Type B pancreatic cell (in vitro differentiated cells): ENCODE results near the gene S100A2. TPM values are rescaled to one million over a fixed set of nuclear protein-coding genes. Genes with fewer than 3 reads are reported as not detected.
A peak's percentile ranks its signal among the peaks of the same experiment; 100 is the strongest.

Experiments used
- DNase-seq: peaks from one replicate; pipeline ENCODE4 v3.0.0; 2021; ENCODE audit warnings: mixed read lengths; ENCODE audit not compliant: unreplicated experiment; ENCODE audit errors: extremely low spot score
- H3K27ac Mint-ChIP-seq: 2 replicates; pipeline ENCODE4 v1.8.0; 2021; ENCODE audit warnings: mild to moderate bottlenecking, mixed read lengths
- H3K27me3 Mint-ChIP-seq: 2 replicates; pipeline ENCODE4 v1.8.0; 2021; ENCODE audit warnings: mixed read lengths
- H3K36me3 Mint-ChIP-seq: 2 replicates; pipeline ENCODE4 v1.8.0; 2021; ENCODE audit warnings: mixed read lengths
- H3K4me1 Mint-ChIP-seq: one replicate; pipeline ENCODE4 v1.8.0; 2021; ENCODE audit warnings: mixed read lengths; ENCODE audit not compliant: unreplicated experiment
- H3K4me3 Mint-ChIP-seq: 2 replicates; pipeline ENCODE4 v1.8.0; 2021; ENCODE audit warnings: mild to moderate bottlenecking, mixed read lengths
- H3K9me3 Mint-ChIP-seq: 2 replicates; pipeline ENCODE4 v1.8.0; 2021; ENCODE audit warnings: mixed read lengths
- total RNA-seq: library from RNA; stranded (reverse); gene quantifications from 2 replicates; pipeline ENCODE4 v1.2.1, GENCODE V29; 2021; ENCODE audit warnings: low replicate concordance
- TF ChIP-seq, protein P1 (sequence below): fragments of 200-600 bp; sonication (generic); conservative IDR thresholded peaks from 2 replicates; pipeline ENCODE4 v1.5.0; 2021; ENCODE audit warnings: antibody characterized with exemption, mild to moderate bottlenecking

The S100A2 gene
- total RNA-seq, 1 donor from 2014 or later: 0.75 TPM

DNA sequence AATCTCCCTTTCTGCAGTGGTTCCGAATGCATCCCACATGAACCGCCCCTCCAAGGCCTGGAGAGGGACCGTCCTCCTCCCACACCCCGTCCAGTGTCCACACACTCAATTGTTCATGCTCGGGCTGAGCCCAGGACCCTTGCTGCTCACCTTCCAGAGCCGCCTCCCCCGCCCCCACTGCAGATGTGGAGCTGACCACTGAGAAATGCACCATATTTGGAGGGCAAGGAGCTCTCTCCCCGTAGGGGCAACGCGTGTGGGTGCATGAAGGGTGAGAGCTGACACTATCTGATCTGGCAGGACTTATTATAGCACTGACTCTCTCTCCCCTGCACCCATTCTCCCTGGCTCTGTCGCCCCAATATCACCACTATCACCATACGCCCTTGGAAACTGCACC, 12.5 kb downstream of the S100A2 start:
- Mint-ChIP-seq H3K27me3 (no peaks in the 10 kb centered on the region), H3K27ac (peak overlapping the region; percentile 73), H3K4me1 (peaks cover 45% of the 10 kb centered on the region), H3K9me3 (no peaks in the 10 kb centered on the region), H3K4me3 (no peak overlapping the region), H3K36me3 (no peaks in the 10 kb centered on the region)
- DNase-seq: no peak
- TF ChIP-seq, protein P1, sequence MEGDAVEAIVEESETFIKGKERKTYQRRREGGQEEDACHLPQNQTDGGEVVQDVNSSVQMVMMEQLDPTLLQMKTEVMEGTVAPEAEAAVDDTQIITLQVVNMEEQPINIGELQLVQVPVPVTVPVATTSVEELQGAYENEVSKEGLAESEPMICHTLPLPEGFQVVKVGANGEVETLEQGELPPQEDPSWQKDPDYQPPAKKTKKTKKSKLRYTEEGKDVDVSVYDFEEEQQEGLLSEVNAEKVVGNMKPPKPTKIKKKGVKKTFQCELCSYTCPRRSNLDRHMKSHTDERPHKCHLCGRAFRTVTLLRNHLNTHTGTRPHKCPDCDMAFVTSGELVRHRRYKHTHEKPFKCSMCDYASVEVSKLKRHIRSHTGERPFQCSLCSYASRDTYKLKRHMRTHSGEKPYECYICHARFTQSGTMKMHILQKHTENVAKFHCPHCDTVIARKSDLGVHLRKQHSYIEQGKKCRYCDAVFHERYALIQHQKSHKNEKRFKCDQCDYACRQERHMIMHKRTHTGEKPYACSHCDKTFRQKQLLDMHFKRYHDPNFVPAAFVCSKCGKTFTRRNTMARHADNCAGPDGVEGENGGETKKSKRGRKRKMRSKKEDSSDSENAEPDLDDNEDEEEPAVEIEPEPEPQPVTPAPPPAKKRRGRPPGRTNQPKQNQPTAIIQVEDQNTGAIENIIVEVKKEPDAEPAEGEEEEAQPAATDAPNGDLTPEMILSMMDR: no peak

DNA sequence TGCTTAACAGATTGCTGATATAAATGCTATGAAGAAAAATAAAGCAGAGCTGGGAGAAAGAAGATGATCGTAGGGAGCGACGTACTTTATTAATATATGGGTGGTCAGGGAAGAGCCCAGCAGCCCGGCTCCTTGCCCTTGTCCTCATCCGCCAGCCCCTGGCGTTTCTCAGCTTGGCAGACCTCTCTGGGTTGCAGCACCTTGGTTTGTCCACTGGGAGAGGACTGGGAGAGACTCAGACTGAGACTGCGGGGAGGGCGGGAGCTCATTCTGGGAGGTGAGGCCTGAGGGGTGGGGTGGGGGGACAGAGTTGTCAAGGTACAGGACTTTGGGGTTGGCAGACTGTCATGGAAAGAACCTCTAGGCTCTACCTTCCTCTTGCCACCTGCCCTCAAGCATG, 13.3 kb downstream of the S100A2 start:
- TF ChIP-seq, protein P1: no peak
- Mint-ChIP-seq H3K9me3 (no peaks in the 10 kb centered on the region), H3K4me1 (peaks cover 45% of the 10 kb centered on the region), H3K27me3 (no peaks in the 10 kb centered on the region), H3K4me3 (no peak overlapping the region), H3K27ac (no peak overlapping the region), H3K36me3 (no peaks in the 10 kb centered on the region)
- no peak for DNase-seq

DNA sequence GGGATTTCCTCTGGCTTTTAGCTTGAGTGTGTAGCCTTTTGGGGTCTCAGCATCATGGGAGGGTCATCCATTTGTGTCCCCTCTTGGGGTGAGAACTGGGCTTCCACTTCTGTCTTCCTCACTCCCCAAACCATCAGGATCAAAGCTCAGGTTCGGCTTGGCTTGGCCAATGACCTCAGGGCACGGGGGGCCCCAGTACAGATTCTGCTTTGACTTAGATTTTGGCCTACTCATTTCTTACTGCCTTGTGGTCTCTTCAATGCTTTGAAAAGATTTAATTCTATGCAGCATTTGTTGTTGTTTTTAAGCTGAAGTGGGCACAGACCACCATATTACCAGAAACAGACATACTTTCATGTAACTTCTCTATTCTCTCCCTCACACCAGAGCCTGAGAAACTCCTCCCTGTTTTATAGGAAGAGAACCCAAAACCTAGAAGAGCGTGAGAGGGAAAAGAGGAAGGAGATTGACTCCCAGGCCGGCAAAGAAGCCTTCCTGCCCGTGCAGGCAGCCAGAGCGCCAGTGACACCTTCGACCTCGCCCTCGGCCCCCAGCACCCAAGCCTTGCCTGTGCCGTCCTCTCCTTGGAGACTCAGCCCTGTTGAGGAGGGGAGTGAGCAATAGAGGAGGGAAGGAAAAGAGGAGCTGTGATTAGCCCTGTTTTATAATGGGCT, 14.7 kb downstream of the S100A2 start:
- Mint-ChIP-seq H3K4me3 (no peak overlapping the region), H3K9me3 (no peaks in the 10 kb centered on the region), H3K4me1 (peaks cover 49% of the 10 kb centered on the region), H3K27me3 (no peaks in the 10 kb centered on the region), H3K27ac (peak overlapping the region; percentile 47), H3K36me3 (no peaks in the 10 kb centered on the region)
- TF ChIP-seq, protein P1: no peak
- DNase-seq: no peak

DNA sequence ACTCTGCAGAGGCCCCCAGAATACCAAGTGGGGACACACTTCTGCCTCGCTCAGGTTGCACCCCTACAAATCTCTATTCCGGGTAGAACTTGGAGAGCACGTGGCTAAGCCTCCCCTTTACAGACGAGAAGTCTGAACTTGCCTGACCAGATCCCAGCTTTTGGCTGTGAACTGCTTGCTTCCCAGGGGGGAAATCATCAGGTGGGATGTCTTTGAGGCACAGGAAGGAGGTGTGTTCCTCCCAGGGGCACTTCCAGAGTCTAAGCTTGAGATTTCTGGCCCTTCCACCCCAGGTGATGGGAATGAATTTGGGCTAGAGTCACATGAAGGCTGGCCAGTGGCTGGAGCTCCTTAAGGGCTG, 15.3 kb downstream of the S100A2 start:
- no peaks in the 10 kb centered on the region for H3K36me3 Mint-ChIP-seq
- peak overlapping the region; percentile 29 for H3K27ac Mint-ChIP-seq
- no peak overlapping the region for H3K4me3 Mint-ChIP-seq
- H3K27me3 Mint-ChIP-seq: no peaks in the 10 kb centered on the region
- no peak for DNase-seq
- no peaks in the 10 kb centered on the region for H3K9me3 Mint-ChIP-seq
- TF ChIP-seq, protein P1: no peak
- peaks cover 55% of the 10 kb centered on the region for H3K4me1 Mint-ChIP-seq

DNA sequence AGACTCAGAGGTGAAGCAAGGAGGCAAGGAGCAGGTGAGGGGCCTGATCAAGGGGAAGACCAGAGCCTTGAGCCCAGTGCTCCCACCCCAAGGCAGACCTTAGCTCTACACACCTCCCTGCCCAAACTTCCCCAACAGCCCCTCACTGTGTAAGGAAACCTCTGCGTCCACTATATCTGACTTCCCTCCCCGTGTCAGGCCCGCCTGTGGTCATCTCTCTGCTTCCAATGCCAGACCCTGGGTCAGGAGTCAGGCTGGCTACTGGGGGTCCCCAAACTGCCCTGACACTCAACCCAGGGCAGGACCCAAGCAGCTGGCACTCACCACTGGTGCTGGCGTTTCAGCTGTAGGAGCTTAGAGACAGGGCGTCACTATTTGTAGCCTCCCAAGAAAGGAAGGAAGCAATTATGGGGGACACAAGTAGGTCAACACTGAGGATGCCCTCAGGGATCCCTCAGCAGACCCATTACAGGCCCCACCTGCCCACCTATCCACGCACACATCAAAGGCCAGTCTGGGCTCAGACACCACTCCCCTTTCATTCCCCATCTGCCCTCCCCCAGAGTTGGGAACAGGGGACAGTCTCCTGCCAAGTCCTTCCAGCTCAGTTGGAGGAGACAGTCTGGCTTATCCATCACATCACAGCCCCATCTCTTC, 15.8 kb downstream of the S100A2 start:
- Mint-ChIP-seq H3K27ac (peak overlapping the region; percentile 72), H3K9me3 (no peaks in the 10 kb centered on the region)

More for the DNA sequence above, 15.8 kb downstream of the S100A2 start:
- TF ChIP-seq, protein P1: no peak
- Mint-ChIP-seq H3K4me3 (no peak overlapping the region), H3K36me3 (no peaks in the 10 kb centered on the region), H3K4me1 (peaks cover 60% of the 10 kb centered on the region), H3K27me3 (no peaks in the 10 kb centered on the region)
- DNase-seq: no peak
